Astrocyte of the cerebellum (primary cell): ENCODE measurements around the gene WASF2.
"Not testable (repeated sequence)": the region's sequence is repeated elsewhere in the genome, so short reads cannot be mapped to it uniquely, and the experiment has no call there.

ENCODE experiments used
- DNase-seq: peaks from one replicate; pipeline ENCODE4 v3.0.0-alpha.2; 2011; ENCODE audit warnings: low read depth
- H3K4me3 ChIP-seq: 2 replicates; pipeline ENCODE4 v1.5.1; 2011; ENCODE audit warnings: mild to moderate bottlenecking, low read depth, low read length, moderate library complexity
- CTCF ChIP-seq: IDR thresholded peaks from 2 replicates; pipeline ENCODE4 v1.5.1; 2012; ENCODE audit warnings: low read length, low read depth, moderate library complexity, mild to moderate bottlenecking; ENCODE audit errors: missing control alignments
- in situ Hi-C: cut with HindIII; loops from 2 replicates; pipeline ENCODE4 v1.10.0; 2017; ENCODE audit warnings: low sequenced_read_pairs

The WASF2 gene

GRCh38 chr1:27483659-27484058 lies 6.3 kb downstream of the WASF2 start:
- no peak for TF ChIP-seq CTCF
- no peak overlapping the region for H3K4me3 ChIP-seq
- DNase-seq = no peak
- in situ Hi-C loops = no loop called here

GRCh38 chr1:27481994-27482620 lies 7.9 kb downstream of the WASF2 start:
- no peak overlapping the region for H3K4me3 ChIP-seq
- DNase-seq = no peak
- in situ Hi-C loops = no loop called here
- no peak for TF ChIP-seq CTCF

DNA sequence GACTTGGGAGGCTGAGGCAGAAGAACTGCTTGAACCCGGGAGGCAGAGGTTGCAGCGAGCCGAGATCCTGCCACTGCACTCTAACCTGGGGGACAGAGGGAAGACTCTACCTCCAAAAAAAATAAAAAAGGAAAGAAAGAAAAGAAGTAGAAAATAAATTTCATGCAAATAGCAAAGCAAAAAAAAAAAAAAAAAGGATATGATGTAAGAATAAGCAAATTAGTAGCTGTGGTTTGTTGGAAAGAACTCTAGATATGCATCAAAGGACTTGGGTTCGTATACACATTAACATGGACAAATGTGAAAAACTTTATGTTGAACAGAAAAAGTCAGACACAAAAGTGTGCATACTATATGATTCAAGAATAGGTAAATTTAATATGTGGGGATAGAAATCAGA lies 11.9 kb downstream of the WASF2 start:
- in situ Hi-C loops = loop anchor here (5.0 kb wide), 2 partner anchors 41 to 54 kb away; no protein-coding TSS in a partner anchor
- no peak for TF ChIP-seq CTCF
- no peak overlapping the region for H3K4me3 ChIP-seq
- no peak for DNase-seq

GRCh38 chr1:27476237-27476636 lies 13.7 kb downstream of the WASF2 start:
- in situ Hi-C loops = loop anchor here (5.0 kb wide), 2 partner anchors 39 to 56 kb away; no protein-coding TSS in a partner anchor
- no peak for TF ChIP-seq CTCF
- H3K4me3 ChIP-seq = no peak overlapping the region
- no peak for DNase-seq

DNA sequence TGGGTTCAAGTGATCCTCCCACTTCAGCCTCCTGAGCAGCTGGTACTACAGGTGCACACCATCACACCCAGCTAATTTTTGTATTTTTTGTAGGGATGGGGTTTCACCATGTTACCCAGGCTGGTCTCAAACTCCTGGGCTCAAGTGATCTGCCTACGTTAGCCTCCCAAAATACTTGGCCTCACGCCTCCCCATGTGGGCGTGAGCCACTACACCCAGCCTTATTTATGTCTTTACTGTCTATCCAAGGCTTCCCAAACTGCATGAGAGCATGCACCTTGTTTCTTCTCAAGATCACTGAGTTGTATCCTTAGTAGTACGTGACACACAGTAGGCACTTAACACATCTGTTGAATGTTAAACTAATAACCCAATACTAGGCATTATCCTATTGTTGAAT lies 14.2 kb downstream of the WASF2 start:
- in situ Hi-C loops = loop anchor here (5.0 kb wide), 2 partner anchors 38 to 57 kb away; no protein-coding TSS in a partner anchor
- TF ChIP-seq CTCF = no peak
- no peak overlapping the region for H3K4me3 ChIP-seq
- no peak for DNase-seq

DNA sequence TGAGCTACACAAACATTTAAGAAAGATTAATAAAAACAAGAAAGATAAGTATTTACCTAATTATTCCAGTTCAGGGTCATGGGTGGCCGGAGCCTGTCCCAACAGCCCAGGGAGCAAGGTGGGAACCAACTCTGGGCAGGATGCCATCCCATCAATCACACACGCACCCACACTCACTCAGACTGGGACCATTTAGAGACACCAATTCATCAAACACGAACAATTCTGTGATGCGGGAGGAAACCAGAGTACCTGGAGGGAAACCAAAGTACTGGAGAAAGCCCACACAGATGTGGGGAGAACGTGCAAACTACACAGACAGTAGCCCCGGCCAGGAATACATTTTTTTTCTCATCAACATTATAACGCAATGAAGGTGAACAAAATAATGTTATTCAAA lies 16.2 kb downstream of the WASF2 start:
- no peak overlapping the region for H3K4me3 ChIP-seq
- no peak for TF ChIP-seq CTCF
- in situ Hi-C loops = no loop called here
- DNase-seq = no peak

DNA sequence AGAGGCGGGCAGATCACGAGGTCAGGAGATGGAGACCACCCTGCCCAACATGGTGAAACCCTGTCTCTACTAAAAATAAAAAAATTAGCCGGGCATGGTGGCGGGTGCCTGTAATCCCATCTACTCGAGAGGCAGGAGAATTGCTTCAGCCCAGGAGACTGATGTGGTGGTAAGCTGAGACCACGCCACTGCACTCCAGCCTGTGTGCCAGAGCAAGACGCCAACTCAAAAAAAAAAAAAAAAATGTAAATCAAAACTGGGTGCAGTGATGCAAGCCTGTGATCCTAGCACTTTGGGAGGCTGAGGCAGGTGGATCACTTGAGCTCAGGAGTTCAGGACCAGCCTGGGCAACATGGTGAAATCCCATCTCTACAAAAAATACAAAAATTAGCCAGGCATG lies 17.9 kb downstream of the WASF2 start:
- in situ Hi-C loops, H3K4me3 ChIP-seq, DNase-seq: not testable (repeated sequence)
